ENCODE measurements around the gene KCNK1. TPM values are rescaled to one million over a fixed set of nuclear protein-coding genes. Genes with fewer than 3 reads are reported as not detected.

The KCNK1 gene
- total RNA-seq, 4 donors from 2014 or later, result 2.2 to 5.5 (median 3.2) TPM

DNA sequence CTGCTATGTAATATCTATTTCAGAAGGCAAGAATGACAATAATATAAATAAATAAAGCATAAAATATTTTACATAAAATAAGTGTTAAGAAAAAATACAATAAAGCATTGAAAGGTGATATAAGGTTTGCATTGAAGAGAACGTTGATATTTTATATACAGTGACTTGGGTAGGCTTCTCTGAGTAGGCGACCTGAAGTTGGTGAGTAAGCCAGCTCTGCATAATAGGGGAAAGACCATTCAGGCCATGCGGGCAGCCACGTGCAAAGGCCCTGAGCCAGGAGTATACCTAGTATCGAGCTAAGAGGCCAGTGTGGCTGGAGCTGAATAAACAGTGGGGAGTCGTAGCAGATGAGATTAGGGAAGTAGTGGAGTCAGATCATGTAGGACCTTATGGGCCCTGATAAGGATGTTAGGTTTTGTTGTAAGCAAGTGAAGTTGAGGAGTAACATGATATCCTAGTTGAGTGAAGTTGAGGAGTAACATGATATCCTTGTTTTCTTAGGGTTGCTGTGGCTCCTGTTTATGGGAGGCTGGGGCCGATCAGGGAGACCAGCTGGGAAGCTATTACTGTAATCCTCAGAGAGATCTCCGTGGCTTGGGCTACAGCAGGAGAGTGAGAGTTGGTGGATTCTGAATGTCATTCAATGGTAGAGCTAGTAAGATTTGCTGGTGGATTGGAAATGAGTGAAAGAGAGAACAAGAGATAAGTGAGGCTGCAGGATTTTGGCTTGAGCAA, 22.0 kb downstream of the KCNK1 start:
- WGBS, 2 donors (ENCODE audit: low coverage in 1 of 2), result 58% methylated on average over 8 of the region's 8 CpGs
- no peak overlapping the region for H3K27ac ChIP-seq
- ATAC-seq, result no peak
- no peak overlapping the region for H3K4me3 ChIP-seq
- H3K9me3 ChIP-seq, result no peaks in the 10 kb centered on the region
- no peaks in the 10 kb centered on the region for H3K36me3 ChIP-seq
- H3K4me1 ChIP-seq, result no peaks in the 10 kb centered on the region
- no peaks in the 10 kb centered on the region for H3K27me3 ChIP-seq
- no peak for TF ChIP-seq POLR2AphosphoS5 (IDR thresholded peaks at IDR 0.05)
- no peak for TF ChIP-seq EP300 (IDR thresholded peaks at IDR 0.05)
- TF ChIP-seq CTCF (IDR thresholded peaks at IDR 0.05), result no peak
- TF ChIP-seq POLR2A (IDR thresholded peaks at IDR 0.05), result no peak

- H3K36me3 ChIP-seq, result no peaks in the 10 kb centered on the region
- H3K27me3 ChIP-seq, result no peaks in the 10 kb centered on the region
- no peak overlapping the region for H3K27ac ChIP-seq
- no peak overlapping the region for H3K4me3 ChIP-seq
- WGBS, 2 donors (ENCODE audit: low coverage in 1 of 2), result 76 to 100% methylated on average over 1 to 2 of the region's 2 CpGs
- TF ChIP-seq POLR2A (IDR thresholded peaks at IDR 0.05) (no peak), EP300 (IDR thresholded peaks at IDR 0.05) (no peak), CTCF (IDR thresholded peaks at IDR 0.05) (no peak), POLR2AphosphoS5 (IDR thresholded peaks at IDR 0.05) (no peak)
- no peaks in the 10 kb centered on the region for H3K4me1 ChIP-seq
- no peak for ATAC-seq
- no peaks in the 10 kb centered on the region for H3K9me3 ChIP-seq
These were observed 22.6 kb downstream of the KCNK1 start for GRCh38 chr1:233636503-233636877.

DNA sequence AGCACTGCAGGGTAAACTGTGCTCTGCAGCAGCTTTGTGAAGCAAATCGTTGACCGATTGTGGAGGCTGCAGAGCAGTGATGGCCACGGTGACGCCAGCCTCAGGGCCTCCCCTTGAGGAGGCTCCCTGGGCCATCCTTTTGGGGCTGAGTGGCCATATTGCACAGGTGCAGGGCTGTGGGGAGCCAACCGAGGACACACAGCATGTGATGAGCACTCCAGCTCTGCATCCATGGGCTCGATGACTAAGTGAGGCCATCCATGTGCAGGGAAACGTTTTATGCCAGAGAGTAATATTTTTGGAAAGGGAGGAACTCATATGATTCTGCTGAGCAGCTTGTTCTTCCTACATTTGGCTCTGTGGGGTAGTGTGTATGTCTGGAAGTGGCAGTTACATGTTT, 24.6 kb downstream of the KCNK1 start:
- no peak for TF ChIP-seq POLR2AphosphoS5 (IDR thresholded peaks at IDR 0.05)
- no peak for TF ChIP-seq POLR2A (IDR thresholded peaks at IDR 0.05)
- TF ChIP-seq CTCF (IDR thresholded peaks at IDR 0.05), result no peak
- no peak for TF ChIP-seq EP300 (IDR thresholded peaks at IDR 0.05)
- no peak for ATAC-seq
- WGBS, 2 donors (ENCODE audit: low coverage in 1 of 2), result 17 to 63% methylated on average over 1 to 7 of the region's 7 CpGs

GRCh38 chr1:233639611-233640010, 25.7 kb downstream of the KCNK1 start:
- Histone ChIP-seq H3K27ac (no peak overlapping the region), H3K27me3 (no peaks in the 10 kb centered on the region), H3K36me3 (no peaks in the 10 kb centered on the region), H3K4me1 (no peaks in the 10 kb centered on the region), H3K4me3 (no peak overlapping the region), H3K9me3 (no peaks in the 10 kb centered on the region)
- 40 to 72% methylated on average over 1 to 5 of the region's 5 CpGs for WGBS, 2 donors (ENCODE audit: low coverage in 1 of 2)
- TF ChIP-seq CTCF (IDR thresholded peaks at IDR 0.05), result no peak
- no peak for ATAC-seq

More for the DNA sequence above, 24.6 kb downstream of the KCNK1 start:
- H3K27me3 ChIP-seq, result no peaks in the 10 kb centered on the region
- no peaks in the 10 kb centered on the region for H3K36me3 ChIP-seq
- no peaks in the 10 kb centered on the region for H3K9me3 ChIP-seq
- no peak overlapping the region for H3K27ac ChIP-seq
- H3K4me3 ChIP-seq, result no peak overlapping the region
- no peaks in the 10 kb centered on the region for H3K4me1 ChIP-seq

- Histone ChIP-seq H3K9me3 (no peaks in the 10 kb centered on the region), H3K27me3 (no peaks in the 10 kb centered on the region), H3K27ac (no peak overlapping the region), H3K4me1 (no peaks in the 10 kb centered on the region), H3K4me3 (no peak overlapping the region), H3K36me3 (no peaks in the 10 kb centered on the region)
- no peak for ATAC-seq
- TF ChIP-seq CTCF (IDR thresholded peaks at IDR 0.05), result no peak
- TF ChIP-seq POLR2AphosphoS5 (IDR thresholded peaks at IDR 0.05), result no peak
- TF ChIP-seq POLR2A (IDR thresholded peaks at IDR 0.05), result no peak
- TF ChIP-seq EP300 (IDR thresholded peaks at IDR 0.05), result no peak
- 72 to 88% methylated on average over 3 of the region's 3 CpGs for whole genome bisulfite sequencing, 2 donors (ENCODE audit: low coverage in 1 of 2)
These were observed 26.3 kb downstream of the KCNK1 start for GRCh38 chr1:233640179-233640578.
